ENCODE results near the gene NEUROD2.
A peak's percentile ranks its signal among the peaks of the same experiment; 100 is the strongest.

NEUROD2 gene

GRCh38 chr17:39607851-39608130 lies at the start of gene NEUROD2:
Gene NEUROD2, minus strand, starts transcription at chr17:39607920. Its CDS starts 1,321 bp downstream, at chr17:39606599.
- DNase-seq (ENCODE audit: low read depth): no peak

- DNase-seq (ENCODE audit: low read depth): no peak
Measured at GRCh38 chr17:39655105-39655504, 47.4 kb upstream of the NEUROD2 start.

GRCh38 chr17:39653662-39654331 lies 46.1 kb upstream of the NEUROD2 start:
- peak; percentile 29 for DNase-seq (ENCODE audit: low read depth)

GRCh38 chr17:39653316-39653661 lies 45.6 kb upstream of the NEUROD2 start:
- DNase-seq (ENCODE audit: low read depth): no peak

- DNase-seq (ENCODE audit: low read depth): no peak
Measured at GRCh38 chr17:39652587-39653315, 45.0 kb upstream of the NEUROD2 start.

GRCh38 chr17:39651923-39652586 lies 44.3 kb upstream of the NEUROD2 start:
- no peak for DNase-seq (ENCODE audit: low read depth)

- DNase-seq (ENCODE audit: low read depth): no peak
Measured at GRCh38 chr17:39650121-39650579, 42.4 kb upstream of the NEUROD2 start.

- DNase-seq (ENCODE audit: low read depth): peak; percentile 74
Measured at GRCh38 chr17:39648616-39649366, 41.1 kb upstream of the NEUROD2 start.

GRCh38 chr17:39647256-39647655 lies 39.5 kb upstream of the NEUROD2 start:
- no peak for DNase-seq (ENCODE audit: low read depth)

- DNase-seq (ENCODE audit: low read depth): peak; percentile 36
Measured at GRCh38 chr17:39643271-39643670, 35.6 kb upstream of the NEUROD2 start.

GRCh38 chr17:39642291-39643074 lies 34.8 kb upstream of the NEUROD2 start:
- no peak for DNase-seq (ENCODE audit: low read depth)

- no peak for DNase-seq (ENCODE audit: low read depth)
Measured at GRCh38 chr17:39641883-39642282, 34.2 kb upstream of the NEUROD2 start.

- DNase-seq (ENCODE audit: low read depth): no peak
Measured at GRCh38 chr17:39641097-39641496, 33.4 kb upstream of the NEUROD2 start.

- no peak for DNase-seq (ENCODE audit: low read depth)
Measured at GRCh38 chr17:39640591-39641031, 32.9 kb upstream of the NEUROD2 start.

GRCh38 chr17:39639566-39640458 lies 32.1 kb upstream of the NEUROD2 start:
- peak; percentile 31 for DNase-seq (ENCODE audit: low read depth)

GRCh38 chr17:39639043-39639442 lies 31.3 kb upstream of the NEUROD2 start:
- no peak for DNase-seq (ENCODE audit: low read depth)

GRCh38 chr17:39638317-39638716 lies 30.6 kb upstream of the NEUROD2 start:
- DNase-seq (ENCODE audit: low read depth): no peak

- peak; percentile 91 for DNase-seq (ENCODE audit: low read depth)
Measured at GRCh38 chr17:39636927-39637736, 29.4 kb upstream of the NEUROD2 start, which contains the start of gene STARD3. Gene STARD3, plus strand, starts transcription at chr17:39637144. Its CDS starts 16,388 bp downstream, at chr17:39653532.

- no peak for DNase-seq (ENCODE audit: low read depth)
Measured at GRCh38 chr17:39636587-39636926, 28.8 kb upstream of the NEUROD2 start.
